Pulmonary artery endothelial cell (primary cell): ENCODE measurements around the gene TYW3. TPM values are rescaled to one million over a fixed set of nuclear protein-coding genes. Genes with fewer than 3 reads are reported as not detected.
"Not testable (repeated sequence)": the region's sequence is repeated elsewhere in the genome, so short reads cannot be mapped to it uniquely, and the experiment has no call there.

Experiments used
- DNase-seq: peaks from one replicate; pipeline ENCODE4 v3.0.0-alpha.2; 2011; ENCODE audit warnings: low read depth, low spot score
- total RNA-seq: library from RNA; depleted of rRNA; stranded (reverse); fragments of >200 nt; gene quantifications from 2 replicates; pipeline ENCODE4 v1.2.3, GENCODE V29; 2014

The TYW3 gene
- total RNA-seq, 1 donor from 2014 or later, result 16.4 TPM

DNA sequence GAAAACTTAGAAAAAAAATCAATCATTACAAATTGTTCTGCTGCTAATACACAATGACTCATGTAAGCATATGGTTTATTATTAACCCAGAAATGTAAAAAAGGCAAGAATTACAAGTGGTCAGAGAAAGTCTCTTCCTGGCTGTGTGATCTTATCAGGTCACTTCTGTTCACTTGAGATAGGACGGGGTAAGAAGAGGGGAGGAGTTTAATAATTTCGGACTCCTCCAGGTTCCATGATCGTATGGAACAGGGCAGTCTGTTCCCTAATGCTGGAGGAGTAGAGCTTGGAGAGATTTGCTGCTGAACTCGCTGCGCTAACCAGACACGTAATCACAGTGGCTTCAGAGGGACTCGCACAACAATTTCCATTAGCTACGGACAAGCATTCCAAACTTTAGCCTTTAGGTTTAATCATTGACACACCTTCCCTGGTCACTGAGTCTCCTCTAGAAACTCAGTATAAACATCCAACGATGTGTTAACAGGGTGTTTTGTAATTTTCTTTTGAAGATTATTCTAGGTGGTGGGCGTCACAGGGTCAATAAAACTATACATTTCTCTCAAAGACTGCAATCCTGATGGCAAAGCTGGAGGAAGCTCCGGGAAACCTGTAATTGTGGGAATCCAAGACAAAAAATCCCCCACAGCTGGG lies 1.4 kb upstream of the TYW3 start:
- DNase-seq, result no peak

DNA sequence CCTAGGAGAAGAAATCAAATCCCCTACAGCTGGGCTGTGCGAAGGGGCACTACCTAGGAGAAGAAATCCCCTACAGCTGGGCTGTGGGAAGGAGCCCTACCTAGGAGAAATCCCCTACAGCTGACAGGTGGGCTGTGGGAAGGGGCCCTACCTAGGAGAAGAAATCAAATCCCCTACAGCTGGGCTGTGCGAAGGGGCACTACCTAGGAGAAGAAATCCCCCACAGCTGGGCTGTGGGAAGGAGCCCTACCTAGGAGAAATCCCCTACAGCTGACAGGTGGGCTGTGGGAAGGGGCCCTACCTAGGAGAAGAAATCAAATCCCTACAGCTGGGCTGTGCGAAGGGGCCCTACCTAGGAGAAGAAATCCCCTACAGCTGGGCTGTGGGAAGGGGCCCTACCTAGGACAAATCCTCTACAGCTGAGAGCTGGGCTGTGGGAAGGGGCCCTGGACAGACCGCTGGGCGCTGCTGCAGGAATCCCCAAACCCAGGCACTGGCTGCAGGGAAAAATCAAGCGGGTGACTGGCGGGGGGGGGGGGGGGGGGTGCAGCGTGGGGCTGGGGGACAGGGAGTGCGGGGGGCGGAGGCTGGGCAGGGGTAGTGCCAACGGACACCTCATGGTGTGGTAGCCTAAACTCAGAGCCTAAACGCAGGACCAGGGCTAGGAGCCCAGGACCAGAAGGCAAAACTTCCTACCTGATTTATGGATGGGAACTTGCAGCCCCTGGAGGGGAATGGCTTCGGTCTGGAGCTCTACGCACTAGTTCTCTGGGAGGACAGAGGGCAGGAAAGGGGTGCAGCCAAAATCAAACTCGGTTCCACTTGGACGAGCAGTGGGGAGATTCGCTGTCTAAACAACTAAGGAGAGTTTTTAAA lies 643 bp upstream of the TYW3 start:
- DNase-seq, result not testable (repeated sequence)

DNA sequence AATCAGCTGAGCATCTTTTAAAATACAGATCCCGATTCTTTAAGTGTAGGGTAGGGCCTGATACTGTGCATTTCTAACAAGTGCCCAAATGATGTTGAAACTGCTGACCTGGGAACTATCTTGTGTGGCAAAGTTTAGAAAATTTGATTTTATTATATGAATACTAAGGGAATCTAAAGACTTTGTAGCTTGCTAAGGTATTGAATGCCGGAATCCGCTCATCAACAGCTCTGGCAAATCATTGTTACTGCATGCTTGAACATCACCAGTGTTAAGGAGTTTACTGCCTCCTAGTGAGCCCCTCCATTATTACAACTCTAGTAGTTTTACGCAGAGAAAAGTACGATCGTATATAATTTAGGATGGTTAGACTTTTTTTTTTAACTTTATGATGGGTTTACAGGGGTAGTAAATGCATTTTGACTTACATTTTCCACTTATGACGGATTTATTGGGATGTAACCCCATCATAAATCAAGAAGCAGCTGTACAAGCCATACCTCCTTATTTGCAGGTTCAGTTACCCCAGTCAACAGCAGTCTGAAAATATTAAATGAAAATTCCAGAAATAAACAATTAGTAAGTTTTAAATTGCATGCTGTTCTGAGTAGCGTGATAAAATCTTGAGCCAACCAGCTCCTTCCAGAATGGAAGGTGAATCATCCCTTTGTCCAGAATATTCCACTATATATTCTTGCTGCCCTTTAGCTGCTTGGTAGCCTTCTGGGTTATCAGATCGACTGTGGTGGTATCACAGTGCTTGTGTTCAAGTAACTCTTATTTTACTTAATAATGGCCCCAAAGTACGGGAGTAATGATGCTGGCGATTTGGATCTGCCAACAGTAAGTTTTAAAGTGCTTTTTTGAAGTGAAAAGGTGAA lies 892 bp downstream of the TYW3 start:
- peak; percentile 60 for DNase-seq

DNA sequence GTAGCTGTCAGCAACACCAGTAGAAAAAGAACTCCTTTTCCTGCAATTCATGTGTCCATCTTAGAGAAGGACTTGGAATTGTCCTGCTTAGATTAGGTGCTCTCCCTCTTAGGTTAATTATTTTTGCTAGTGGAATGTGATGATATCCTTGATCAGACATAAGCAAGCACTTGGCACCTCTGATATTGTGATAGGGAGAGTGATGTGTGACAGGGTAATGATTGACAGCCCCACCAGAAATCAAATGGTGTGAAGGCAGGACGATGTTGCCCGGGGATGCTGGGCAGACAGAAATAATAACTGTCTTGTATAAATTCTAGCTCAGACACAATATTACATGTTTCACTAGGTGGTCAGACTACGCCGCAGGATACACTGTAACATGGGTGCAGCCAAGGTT lies 4.4 kb downstream of the TYW3 start:
- DNase-seq, result no peak

DNA sequence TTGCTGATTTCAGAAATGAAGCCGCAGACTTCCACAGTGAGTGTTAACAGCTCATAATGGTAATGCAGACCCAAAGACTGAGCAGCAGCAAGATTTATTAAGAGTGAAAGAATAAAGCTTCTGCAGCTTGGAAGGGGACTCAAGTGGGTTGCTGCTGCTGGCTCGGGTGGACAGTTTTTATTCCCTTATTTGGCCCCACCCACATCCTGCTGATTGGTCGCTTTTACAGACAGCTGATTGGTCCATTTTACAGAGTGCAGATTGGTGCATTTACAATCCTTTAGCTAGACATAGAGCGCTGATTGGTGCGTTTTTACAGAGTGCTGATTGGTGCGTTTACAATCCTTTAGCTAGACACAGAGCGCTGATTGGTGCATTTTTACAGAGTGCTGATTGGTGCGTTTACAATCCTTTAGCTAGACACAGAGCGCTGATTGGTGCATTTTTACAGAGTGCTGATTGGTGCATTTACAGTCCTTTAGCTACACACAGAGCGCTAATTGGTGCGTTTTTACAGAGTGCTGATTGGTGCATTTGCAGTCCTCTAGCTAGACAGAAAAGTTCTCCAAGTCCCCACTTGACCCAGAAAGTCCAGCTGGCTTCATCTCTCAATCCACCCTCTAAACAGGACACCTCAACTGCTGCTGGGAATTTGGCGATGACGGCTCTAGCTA lies 7.5 kb downstream of the TYW3 start:
- DNase-seq, result not testable (repeated sequence)

DNA sequence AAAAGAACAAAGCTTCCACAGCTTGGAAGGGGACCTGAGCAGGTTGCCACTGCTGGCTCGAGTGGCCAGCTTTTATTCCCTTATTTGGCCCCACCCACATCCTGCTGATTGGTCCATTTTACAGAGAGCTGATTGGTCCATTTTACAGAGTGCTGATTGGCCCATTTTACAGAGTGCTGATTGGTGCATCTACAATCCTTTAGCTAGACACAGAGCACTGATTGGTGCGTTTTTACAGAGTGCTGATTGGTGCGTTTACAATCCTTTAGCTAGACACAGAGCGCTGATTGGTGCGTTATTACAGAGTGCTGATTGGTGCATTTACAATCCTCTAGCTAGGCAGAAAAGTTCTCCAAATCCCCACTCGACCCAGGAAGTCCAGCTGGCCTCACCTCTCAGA lies 12.3 kb downstream of the TYW3 start:
- DNase-seq, result not testable (repeated sequence)

DNA sequence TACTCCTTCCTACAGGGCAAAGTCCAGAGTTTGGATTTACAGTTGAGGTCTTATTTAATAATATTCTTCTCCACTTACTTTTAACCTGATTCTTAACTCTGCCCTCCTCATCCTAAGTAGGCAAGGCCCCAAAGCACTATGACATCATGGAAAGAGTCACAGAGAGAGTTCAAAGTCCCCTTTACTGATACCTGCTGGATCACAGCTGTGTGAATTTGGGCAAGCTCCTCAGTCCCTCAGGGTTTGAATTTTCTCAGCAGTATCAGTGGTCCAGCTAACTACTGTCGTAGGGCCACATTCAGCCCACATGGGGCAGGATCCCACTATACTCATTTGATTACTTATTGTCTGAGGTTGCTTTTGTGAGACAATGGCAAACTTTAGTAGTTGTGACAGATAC lies 16.0 kb downstream of the TYW3 start:
- DNase-seq, result no peak

DNA sequence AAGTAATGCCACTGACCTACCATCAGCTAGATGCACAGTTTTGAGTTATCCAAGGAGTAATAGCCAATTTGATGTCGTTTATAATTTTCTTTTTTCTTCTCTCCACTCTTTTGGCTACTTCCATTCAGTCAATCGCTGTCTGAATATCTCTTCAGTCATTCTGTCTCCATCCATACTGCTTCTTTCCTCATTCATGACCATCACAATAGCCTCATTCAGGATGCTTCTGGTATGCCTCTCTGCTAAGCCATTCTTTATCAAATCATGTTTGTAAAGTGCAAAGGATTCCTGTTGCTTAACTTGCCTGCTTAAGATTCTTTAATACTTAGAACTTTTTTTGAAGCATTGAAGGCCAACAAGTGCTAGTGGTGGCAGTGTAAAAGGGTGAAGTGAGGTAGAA lies 20.2 kb downstream of the TYW3 start:
- no peak for DNase-seq

DNA sequence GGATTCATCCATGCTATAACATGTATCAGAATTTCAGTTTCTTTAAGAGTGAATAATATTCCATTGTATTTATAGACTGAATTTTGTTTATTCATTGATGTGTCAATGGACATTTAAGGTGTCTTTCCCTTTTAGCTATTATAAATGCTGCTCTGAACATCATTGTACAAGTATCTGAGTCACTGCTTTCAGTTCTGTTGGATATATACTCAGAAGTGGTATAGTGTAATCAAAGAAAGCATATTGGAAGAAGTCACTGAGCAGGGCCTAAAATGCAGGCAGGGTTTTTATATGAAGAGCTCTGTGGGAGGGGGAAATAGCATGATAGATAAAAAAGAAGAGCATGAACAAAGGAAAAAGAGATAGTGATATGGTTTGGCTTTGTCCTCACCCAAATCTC lies 22.5 kb downstream of the TYW3 start:
- DNase-seq, result no peak

DNA sequence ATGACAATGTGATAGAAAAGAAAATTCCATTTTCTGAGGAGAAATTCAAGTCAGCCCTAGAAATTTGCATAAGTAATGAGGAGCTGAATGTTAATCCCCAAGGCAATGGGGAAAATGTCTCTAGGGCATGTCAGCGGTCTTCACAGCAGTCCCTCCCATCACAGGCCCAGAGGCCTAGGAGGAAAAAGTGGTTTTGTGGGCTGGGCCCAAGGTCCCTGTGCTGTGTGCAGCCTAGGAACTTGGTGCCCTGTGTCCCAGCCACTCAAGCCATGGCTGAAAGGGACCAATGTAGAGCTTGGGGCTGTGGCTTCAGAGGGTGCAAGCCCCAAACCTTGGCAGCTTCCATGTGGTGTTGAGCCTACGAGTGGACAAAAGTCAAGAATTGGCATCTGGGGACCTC lies 23.7 kb downstream of the TYW3 start:
- not testable (repeated sequence) for DNase-seq

DNA sequence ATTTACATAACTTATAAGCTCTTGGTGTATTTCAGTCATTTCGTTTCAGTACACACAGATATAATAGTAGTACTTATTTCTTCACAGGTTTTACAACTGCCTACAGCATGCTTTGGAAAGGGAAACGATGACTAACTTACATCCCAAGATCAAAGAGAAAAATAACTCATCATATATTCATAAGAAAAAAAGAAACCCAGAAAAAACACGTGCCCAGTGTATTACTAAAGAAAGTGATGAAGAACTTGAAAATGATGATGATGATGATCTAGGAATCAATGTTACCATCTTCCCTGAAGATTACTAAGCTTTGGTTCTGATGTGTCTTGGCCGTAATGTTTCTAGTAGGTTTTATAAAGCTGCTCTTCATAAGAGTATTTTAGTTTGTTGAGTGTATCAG lies 30.9 kb downstream of the TYW3 start:
- no peak for DNase-seq

DNA sequence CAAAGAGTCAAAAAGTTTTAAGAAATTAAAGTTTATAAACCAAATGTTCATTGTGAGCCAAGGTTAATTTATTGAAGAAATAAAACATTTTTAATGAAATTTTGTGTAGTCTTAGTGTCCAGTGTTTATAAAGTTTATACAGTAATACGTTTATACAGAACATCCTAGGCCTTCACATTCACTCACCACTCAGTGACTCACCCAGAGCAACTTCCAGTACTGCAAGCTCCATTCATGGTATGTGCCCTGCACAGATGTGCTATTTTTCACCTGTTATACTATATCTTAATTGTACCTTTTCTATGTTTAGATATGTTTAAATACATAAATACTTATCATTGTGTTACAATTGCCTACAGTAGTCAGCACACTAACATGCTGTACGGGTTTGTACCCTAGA lies 33.6 kb downstream of the TYW3 start:
- no peak for DNase-seq

DNA sequence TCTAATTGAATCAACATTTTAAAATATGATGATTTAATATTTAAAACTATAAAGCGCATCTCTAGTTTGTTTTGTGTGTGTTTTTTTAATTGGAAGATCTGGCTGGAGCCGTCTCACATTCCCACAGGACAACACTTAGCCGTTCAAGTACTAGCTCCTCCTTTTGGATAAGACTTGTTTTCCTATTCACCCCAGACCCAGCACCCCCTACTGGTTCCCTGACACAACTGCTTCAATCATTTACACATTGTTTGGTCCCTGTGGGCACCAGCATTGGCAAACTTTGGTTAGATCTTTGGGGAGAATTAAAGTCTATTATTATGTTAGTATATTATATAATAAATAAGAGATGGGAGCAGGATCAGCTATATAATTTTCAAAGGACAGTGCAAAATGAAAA lies 34.5 kb downstream of the TYW3 start:
- no peak for DNase-seq

DNA sequence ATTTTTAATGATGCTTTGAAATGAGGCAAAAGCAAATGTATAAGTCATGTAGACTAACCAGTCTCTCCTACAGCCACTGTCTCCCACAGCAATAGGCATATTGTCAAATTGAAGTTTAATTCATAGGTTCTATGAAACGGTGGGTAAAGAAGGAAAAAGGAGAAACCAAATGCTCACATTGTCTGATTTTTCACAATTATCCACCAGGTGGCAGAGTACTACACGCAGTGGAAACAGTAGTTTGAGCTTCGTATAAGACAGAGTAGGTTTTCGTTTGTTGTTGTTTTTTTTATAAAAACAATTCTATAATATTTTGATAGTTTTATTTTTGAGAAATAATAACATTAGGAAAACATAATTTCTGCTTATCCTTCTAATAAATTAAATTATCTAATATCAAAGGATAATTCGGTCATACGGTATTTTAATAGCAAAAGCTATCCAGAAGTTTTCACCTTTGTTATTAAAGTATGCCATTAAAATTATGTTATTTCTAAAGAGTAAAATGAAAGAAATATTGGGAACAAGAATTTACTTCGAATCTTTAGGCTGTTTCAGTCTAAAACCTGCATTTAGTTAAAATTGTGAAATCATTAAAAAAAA lies 39.1 kb downstream of the TYW3 start:
- peak; percentile 3 for DNase-seq

DNA sequence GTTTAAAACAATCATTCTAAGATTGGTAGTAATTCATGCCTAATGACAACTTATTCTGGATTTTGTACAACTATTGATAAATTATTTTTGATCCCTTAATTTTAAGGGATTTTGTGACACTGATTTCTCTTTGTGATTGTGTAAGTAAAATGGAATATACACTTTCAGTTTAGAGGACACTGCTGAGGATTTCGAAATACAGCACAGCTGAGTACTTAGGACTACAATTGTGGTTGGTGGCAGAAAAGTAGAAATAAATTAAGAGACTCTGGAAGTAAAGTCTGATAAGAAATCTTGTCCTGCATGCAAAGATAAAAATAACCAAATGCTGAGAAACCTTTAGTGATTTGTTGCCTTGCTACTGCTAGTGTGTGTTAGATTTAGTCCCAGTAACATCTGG lies 40.0 kb downstream of the TYW3 start:
- no peak for DNase-seq

DNA sequence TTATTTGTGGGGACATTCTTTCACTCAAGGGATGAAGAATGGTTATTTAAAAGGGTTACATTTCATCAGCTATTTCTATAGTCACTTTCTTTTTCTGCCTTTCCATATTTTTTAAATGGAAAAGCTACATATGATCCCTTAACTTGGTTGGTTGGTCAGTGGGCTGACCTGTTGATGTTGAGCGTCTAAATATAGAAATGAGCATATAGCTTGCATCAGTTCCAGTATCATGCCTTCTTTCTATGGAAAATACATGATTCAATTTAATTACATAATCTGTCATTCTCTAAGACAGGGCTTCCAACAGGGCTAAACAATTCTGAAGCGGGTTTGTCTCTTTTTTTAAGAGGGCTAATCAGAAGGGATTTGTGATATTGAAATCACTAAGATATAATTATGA lies 40.6 kb downstream of the TYW3 start:
- DNase-seq, result no peak

DNA sequence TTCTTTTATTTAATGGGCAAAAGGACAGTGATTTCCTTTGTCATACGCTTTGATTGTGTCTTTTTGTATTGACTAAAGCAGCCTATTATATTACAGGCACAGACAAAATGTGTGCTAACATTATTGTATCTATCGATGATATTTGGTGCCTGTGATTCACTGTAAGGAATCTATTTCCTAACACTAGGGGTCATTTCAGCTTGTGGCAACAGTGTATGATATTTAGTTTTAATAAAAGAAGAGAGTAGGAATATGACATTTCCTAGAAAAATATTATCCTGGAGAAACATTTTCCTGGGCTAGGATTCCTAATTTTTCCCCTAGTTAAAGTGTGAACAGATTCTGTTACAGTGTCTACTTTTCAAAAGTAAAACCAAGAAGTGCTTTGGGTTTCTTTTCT lies 42.8 kb downstream of the TYW3 start:
- DNase-seq, result no peak

DNA sequence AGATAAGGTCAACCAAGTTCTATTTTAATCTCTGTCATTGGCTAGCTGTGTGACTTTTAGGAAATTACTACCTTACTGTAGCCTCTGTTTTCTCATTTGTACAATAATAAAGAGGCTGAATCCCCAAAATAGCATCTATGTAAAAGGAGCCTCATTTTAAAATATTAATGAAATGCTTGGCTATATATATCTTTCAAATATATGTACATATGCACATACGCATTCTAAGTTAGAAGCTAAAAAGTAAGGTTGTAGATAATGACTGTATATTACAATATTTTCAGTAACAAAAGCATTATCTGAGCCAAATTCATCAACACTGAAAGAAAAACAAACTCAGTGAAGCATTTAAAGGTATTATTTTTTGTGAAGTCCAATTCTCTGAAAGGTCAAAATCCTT lies 44.6 kb downstream of the TYW3 start:
- DNase-seq, result no peak

DNA sequence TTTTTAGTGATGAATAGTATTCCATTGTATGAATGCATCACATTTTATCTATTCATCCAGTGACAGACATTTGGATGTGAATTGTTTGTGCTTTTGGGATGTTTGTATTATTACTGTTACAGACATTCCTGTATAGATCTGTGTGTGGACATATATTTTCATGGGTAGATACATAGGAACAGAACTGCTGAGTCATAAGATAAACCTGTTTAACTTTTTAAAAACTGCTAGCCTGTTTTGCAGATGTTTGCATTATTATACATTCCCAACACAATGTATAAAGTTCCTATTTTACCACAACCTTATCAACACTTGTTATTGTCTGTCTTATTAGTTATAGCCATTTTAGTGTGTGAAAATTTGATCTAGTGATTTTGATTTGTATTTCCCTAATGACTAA lies 46.8 kb downstream of the TYW3 start:
- no peak for DNase-seq

DNA sequence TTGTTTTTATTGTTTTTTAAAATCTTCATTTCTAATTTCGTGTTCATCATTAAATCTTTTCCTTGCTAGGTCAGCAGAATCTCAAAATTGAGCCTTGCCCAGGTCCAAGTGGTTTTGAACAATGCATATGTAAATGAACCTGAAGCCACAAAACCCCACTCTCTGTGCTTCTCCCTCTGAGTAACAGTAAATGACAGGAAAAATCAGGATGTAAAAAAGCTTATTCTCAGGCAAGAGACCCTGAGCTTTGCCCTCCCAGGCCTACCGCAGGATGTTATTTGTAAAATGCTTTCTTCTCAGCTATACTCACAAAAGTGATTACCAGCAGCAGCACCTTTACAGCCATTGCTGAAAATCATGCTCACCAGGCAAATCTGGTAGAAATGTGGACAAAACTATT lies 47.6 kb downstream of the TYW3 start:
- no peak for DNase-seq

DNA sequence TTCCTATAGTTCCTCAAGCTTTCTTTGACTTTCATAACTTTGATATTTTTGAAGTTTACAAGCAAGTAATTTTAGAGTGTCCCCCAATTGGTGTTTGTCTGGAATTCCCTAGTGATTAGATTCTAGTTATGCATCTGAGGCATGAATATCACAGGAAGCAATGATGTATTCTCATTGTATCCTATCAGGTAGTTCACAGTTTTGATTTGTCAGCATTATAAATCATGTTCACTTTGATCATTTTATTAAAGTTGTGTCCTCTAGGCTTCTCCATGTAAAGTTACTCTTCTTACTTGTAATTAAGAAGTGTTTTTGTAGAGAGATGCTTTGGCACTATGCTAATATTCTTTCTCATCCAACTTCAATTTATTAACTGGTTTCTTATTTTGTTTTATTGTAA lies 53.0 kb downstream of the TYW3 start:
- DNase-seq, result no peak
